Measurements from ENCODE around the gene SLC15A1.

Gene SLC15A1

GRCh38 chr13:98775386-98775785 is 22.9 kb upstream of the SLC15A1 start:
- Histone ChIP-seq H3K9me3 (ENCODE audit: insufficient read depth, low read length) (no peaks in the 10 kb centered on the region), H3K27me3 (ENCODE audit: insufficient read depth, insufficient read length) (no peaks in the 10 kb centered on the region), H3K9ac (ENCODE audit: insufficient read length, low read depth) (no peak overlapping the region), H3K4me1 (ENCODE audit: insufficient read depth, insufficient read length) (peaks cover 4% of the 10 kb centered on the region), H3K4me3 (ENCODE audit: insufficient read length, low read depth) (no peak overlapping the region), H3K36me3 (ENCODE audit: insufficient read depth, insufficient read length, low read length) (no peaks in the 10 kb centered on the region)
- TF ChIP-seq SUZ12 (IDR thresholded peaks at IDR 0.05; ENCODE audit: extremely low read depth, insufficient read depth, insufficient read length) (no peak), YY1 (IDR thresholded peaks at IDR 0.05; ENCODE audit: insufficient read depth, insufficient read length) (no peak), ZNF274 (IDR thresholded peaks at IDR 0.05; ENCODE audit: low read depth, low read length) (no peak)
- no peak for DNase-seq (ENCODE audit: low read depth, low spot score)

GRCh38 chr13:98774776-98775175 is 22.3 kb upstream of the SLC15A1 start:
- Histone ChIP-seq H3K9ac (ENCODE audit: insufficient read length, low read depth) (no peak overlapping the region), H3K27me3 (ENCODE audit: insufficient read depth, insufficient read length) (no peaks in the 10 kb centered on the region), H3K4me3 (ENCODE audit: insufficient read length, low read depth) (no peak overlapping the region), H3K4me1 (ENCODE audit: insufficient read depth, insufficient read length) (peaks cover 4% of the 10 kb centered on the region), H3K36me3 (ENCODE audit: insufficient read depth, insufficient read length, low read length) (no peaks in the 10 kb centered on the region), H3K9me3 (ENCODE audit: insufficient read depth, low read length) (no peaks in the 10 kb centered on the region)
- DNase-seq (ENCODE audit: low read depth, low spot score), result no peak
- TF ChIP-seq SUZ12 (IDR thresholded peaks at IDR 0.05; ENCODE audit: extremely low read depth, insufficient read depth, insufficient read length) (no peak), ZNF274 (IDR thresholded peaks at IDR 0.05; ENCODE audit: low read depth, low read length) (no peak), YY1 (IDR thresholded peaks at IDR 0.05; ENCODE audit: insufficient read depth, insufficient read length) (no peak)

GRCh38 chr13:98773921-98774320 is 21.4 kb upstream of the SLC15A1 start:
- DNase-seq (ENCODE audit: low read depth, low spot score), result no peak
- H3K4me1 ChIP-seq (ENCODE audit: insufficient read depth, insufficient read length), result peaks cover 4% of the 10 kb centered on the region
- H3K9ac ChIP-seq (ENCODE audit: insufficient read length, low read depth), result no peak overlapping the region
- no peaks in the 10 kb centered on the region for H3K36me3 ChIP-seq (ENCODE audit: insufficient read depth, insufficient read length, low read length)
- no peaks in the 10 kb centered on the region for H3K27me3 ChIP-seq (ENCODE audit: insufficient read depth, insufficient read length)
- no peaks in the 10 kb centered on the region for H3K9me3 ChIP-seq (ENCODE audit: insufficient read depth, low read length)
- TF ChIP-seq SUZ12 (IDR thresholded peaks at IDR 0.05; ENCODE audit: extremely low read depth, insufficient read depth, insufficient read length), result no peak
- TF ChIP-seq YY1 (IDR thresholded peaks at IDR 0.05; ENCODE audit: insufficient read depth, insufficient read length), result no peak
- TF ChIP-seq ZNF274 (IDR thresholded peaks at IDR 0.05; ENCODE audit: low read depth, low read length), result no peak
- no peak overlapping the region for H3K4me3 ChIP-seq (ENCODE audit: insufficient read length, low read depth)

- TF ChIP-seq SUZ12 (IDR thresholded peaks at IDR 0.05; ENCODE audit: extremely low read depth, insufficient read depth, insufficient read length) (no peak), ZNF274 (IDR thresholded peaks at IDR 0.05; ENCODE audit: low read depth, low read length) (no peak)
- no peak overlapping the region for H3K9ac ChIP-seq (ENCODE audit: insufficient read length, low read depth)
- DNase-seq (ENCODE audit: low read depth, low spot score), result no peak
- H3K4me1 ChIP-seq (ENCODE audit: insufficient read depth, insufficient read length), result peaks cover 4% of the 10 kb centered on the region
- no peaks in the 10 kb centered on the region for H3K27me3 ChIP-seq (ENCODE audit: insufficient read depth, insufficient read length)
- H3K36me3 ChIP-seq (ENCODE audit: insufficient read depth, insufficient read length, low read length), result no peaks in the 10 kb centered on the region
- H3K9me3 ChIP-seq (ENCODE audit: insufficient read depth, low read length), result no peaks in the 10 kb centered on the region
- H3K4me3 ChIP-seq (ENCODE audit: insufficient read length, low read depth), result no peak overlapping the region
Measured at GRCh38 chr13:98772794-98773452, 20.5 kb upstream of the SLC15A1 start.

- Histone ChIP-seq H3K4me1 (ENCODE audit: insufficient read depth, insufficient read length) (peaks cover 4% of the 10 kb centered on the region), H3K27me3 (ENCODE audit: insufficient read depth, insufficient read length) (no peaks in the 10 kb centered on the region), H3K9me3 (ENCODE audit: insufficient read depth, low read length) (no peaks in the 10 kb centered on the region), H3K9ac (ENCODE audit: insufficient read length, low read depth) (no peak overlapping the region), H3K4me3 (ENCODE audit: insufficient read length, low read depth) (no peak overlapping the region), H3K36me3 (ENCODE audit: insufficient read depth, insufficient read length, low read length) (no peaks in the 10 kb centered on the region)
- DNase-seq (ENCODE audit: low read depth, low spot score), result no peak
- TF ChIP-seq YY1 (IDR thresholded peaks at IDR 0.05; ENCODE audit: insufficient read depth, insufficient read length) (no peak), ZNF274 (IDR thresholded peaks at IDR 0.05; ENCODE audit: low read depth, low read length) (no peak), SUZ12 (IDR thresholded peaks at IDR 0.05; ENCODE audit: extremely low read depth, insufficient read depth, insufficient read length) (no peak)
Measured at GRCh38 chr13:98771838-98772611, 19.6 kb upstream of the SLC15A1 start.

- no peaks in the 10 kb centered on the region for H3K9me3 ChIP-seq (ENCODE audit: insufficient read depth, low read length)
- H3K27me3 ChIP-seq (ENCODE audit: insufficient read depth, insufficient read length), result no peaks in the 10 kb centered on the region
- H3K9ac ChIP-seq (ENCODE audit: insufficient read length, low read depth), result no peak overlapping the region
- no peaks in the 10 kb centered on the region for H3K4me1 ChIP-seq (ENCODE audit: insufficient read depth, insufficient read length)
- H3K4me3 ChIP-seq (ENCODE audit: insufficient read length, low read depth), result no peak overlapping the region
- TF ChIP-seq ZNF274 (IDR thresholded peaks at IDR 0.05; ENCODE audit: low read depth, low read length), result no peak
- TF ChIP-seq SUZ12 (IDR thresholded peaks at IDR 0.05; ENCODE audit: extremely low read depth, insufficient read depth, insufficient read length), result no peak
- no peak for TF ChIP-seq YY1 (IDR thresholded peaks at IDR 0.05; ENCODE audit: insufficient read depth, insufficient read length)
- no peak for DNase-seq (ENCODE audit: low read depth, low spot score)
- H3K36me3 ChIP-seq (ENCODE audit: insufficient read depth, insufficient read length, low read length), result no peaks in the 10 kb centered on the region
Measured at GRCh38 chr13:98769736-98770135, 17.3 kb upstream of the SLC15A1 start.

- Histone ChIP-seq H3K9me3 (ENCODE audit: insufficient read depth, low read length) (no peaks in the 10 kb centered on the region), H3K9ac (ENCODE audit: insufficient read length, low read depth) (no peak overlapping the region), H3K36me3 (ENCODE audit: insufficient read depth, insufficient read length, low read length) (no peaks in the 10 kb centered on the region), H3K4me3 (ENCODE audit: insufficient read length, low read depth) (no peak overlapping the region), H3K4me1 (ENCODE audit: insufficient read depth, insufficient read length) (no peaks in the 10 kb centered on the region), H3K27me3 (ENCODE audit: insufficient read depth, insufficient read length) (no peaks in the 10 kb centered on the region)
- TF ChIP-seq YY1 (IDR thresholded peaks at IDR 0.05; ENCODE audit: insufficient read depth, insufficient read length) (no peak), ZNF274 (IDR thresholded peaks at IDR 0.05; ENCODE audit: low read depth, low read length) (no peak), SUZ12 (IDR thresholded peaks at IDR 0.05; ENCODE audit: extremely low read depth, insufficient read depth, insufficient read length) (no peak)
- DNase-seq (ENCODE audit: low read depth, low spot score), result no peak
Measured at GRCh38 chr13:98768522-98768921, 16.1 kb upstream of the SLC15A1 start.

All from NT2/D1 (cell line).